ENCODE measurements around the gene RIMBP2. TPM values are rescaled to one million over a fixed set of nuclear protein-coding genes. Genes with fewer than 3 reads are reported as not detected.

The RIMBP2 gene
- polyA plus RNA-seq, 1 of the 3 experiments (the other 2 are of a cell fraction) = 0.90 TPM

DNA sequence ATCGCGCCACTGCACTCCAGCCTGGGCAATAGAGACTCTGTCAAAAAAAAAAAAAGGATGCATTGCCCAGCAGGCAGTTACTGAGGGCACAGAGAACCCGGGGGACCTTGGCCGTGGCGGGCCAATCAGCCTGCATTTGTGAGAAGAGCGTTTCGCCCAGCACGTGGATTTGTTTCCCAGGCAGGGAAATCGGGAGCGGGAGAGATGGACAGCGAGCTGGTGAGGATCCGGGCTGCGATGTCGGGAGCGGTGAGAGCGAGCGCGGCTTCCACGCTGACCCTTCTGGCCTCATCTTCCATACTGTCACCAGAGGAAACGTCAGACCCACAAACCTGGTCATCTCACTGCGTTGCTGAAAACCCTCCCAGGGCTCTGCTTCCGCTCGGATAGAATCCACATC is 123.5 kb downstream of the RIMBP2 start:
- ChIA-PET CTCF (interaction anchor here (1.0 kb wide), 1 partner anchor 123 kb away, joined by 3 read pairs; no protein-coding TSS in a partner anchor), POLR2A (no interaction called here)
- no peaks in the 10 kb centered on the region for H4K20me1 ChIP-seq (ENCODE audit: insufficient read depth)
- H3K9ac ChIP-seq = no peak overlapping the region
- no peaks in the 10 kb centered on the region for H3K9me3 ChIP-seq
- H3K4me3 ChIP-seq (ENCODE audit: low read depth in 2 of 2, low read length in 1 of 2) = no peak overlapping the region
- no peaks in the 10 kb centered on the region for H3F3A ChIP-seq (replicated peaks; ENCODE audit: insufficient read depth)
- no peaks in the 10 kb centered on the region for H3K79me2 ChIP-seq (ENCODE audit: insufficient read depth)
- WGBS (ENCODE audit: low lambda C conversion rate) = 67% methylated on average over 23 of the region's 23 CpGs
- no peak overlapping the region for H2AFZ ChIP-seq (ENCODE audit: low read depth)
- H3K4me1 ChIP-seq (ENCODE audit: control insufficient read depth in 1 of 2, insufficient read depth in 2 of 2, low read depth in 1 of 2, low read length in 1 of 2) = peaks cover 0 to 62% of the 10 kb centered on the region in 2 experiments; a peak in 2 of 4 replicates
- no peaks in the 10 kb centered on the region for H3K9me2 ChIP-seq
- TF ChIP-seq JUND (IDR thresholded peaks at IDR 0.05) = no peak
- TF ChIP-seq, protein P1, sequence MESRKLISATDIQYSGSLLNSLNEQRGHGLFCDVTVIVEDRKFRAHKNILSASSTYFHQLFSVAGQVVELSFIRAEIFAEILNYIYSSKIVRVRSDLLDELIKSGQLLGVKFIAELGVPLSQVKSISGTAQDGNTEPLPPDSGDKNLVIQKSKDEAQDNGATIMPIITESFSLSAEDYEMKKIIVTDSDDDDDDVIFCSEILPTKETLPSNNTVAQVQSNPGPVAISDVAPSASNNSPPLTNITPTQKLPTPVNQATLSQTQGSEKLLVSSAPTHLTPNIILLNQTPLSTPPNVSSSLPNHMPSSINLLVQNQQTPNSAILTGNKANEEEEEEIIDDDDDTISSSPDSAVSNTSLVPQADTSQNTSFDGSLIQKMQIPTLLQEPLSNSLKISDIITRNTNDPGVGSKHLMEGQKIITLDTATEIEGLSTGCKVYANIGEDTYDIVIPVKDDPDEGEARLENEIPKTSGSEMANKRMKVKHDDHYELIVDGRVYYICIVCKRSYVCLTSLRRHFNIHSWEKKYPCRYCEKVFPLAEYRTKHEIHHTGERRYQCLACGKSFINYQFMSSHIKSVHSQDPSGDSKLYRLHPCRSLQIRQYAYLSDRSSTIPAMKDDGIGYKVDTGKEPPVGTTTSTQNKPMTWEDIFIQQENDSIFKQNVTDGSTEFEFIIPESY (IDR thresholded peaks at IDR 0.05; ENCODE audit: borderline replicate concordance, low read depth) = no peak
- no peak for TF ChIP-seq YY1 (IDR thresholded peaks at IDR 0.05; ENCODE audit: low read depth)
- no peak for TF ChIP-seq GATA2 (CRISPR knock-in tag; IDR thresholded peaks at IDR 0.05)
- TF ChIP-seq POLR2AphosphoS5 (IDR thresholded peaks at IDR 0.05; ENCODE audit: low read depth, low read length) = no peak
- TF ChIP-seq FOXM1 (IDR thresholded peaks at IDR 0.05; ENCODE audit: low read depth) = no peak
- no peak for TF ChIP-seq SIN3A (IDR thresholded peaks at IDR 0.05; ENCODE audit: borderline replicate concordance, low read depth, low read length)
- H3K27me3 ChIP-seq (ENCODE audit: insufficient read depth) = no peaks in the 10 kb centered on the region
- no peaks in the 10 kb centered on the region for H3K36me3 ChIP-seq (replicated peaks in 1 of 2; ENCODE audit: control insufficient read depth in 1 of 2, insufficient read depth in 2 of 2, low read length in 1 of 2)
- no peak for DNase-seq
- peak overlapping the region in 1 of 2 experiments; percentile 58; a peak in 1 of 4 replicates for H3K27ac ChIP-seq (ENCODE audit: low read depth in 2 of 2, low read length in 1 of 2)
- H3K4me2 ChIP-seq = no peak overlapping the region

DNA sequence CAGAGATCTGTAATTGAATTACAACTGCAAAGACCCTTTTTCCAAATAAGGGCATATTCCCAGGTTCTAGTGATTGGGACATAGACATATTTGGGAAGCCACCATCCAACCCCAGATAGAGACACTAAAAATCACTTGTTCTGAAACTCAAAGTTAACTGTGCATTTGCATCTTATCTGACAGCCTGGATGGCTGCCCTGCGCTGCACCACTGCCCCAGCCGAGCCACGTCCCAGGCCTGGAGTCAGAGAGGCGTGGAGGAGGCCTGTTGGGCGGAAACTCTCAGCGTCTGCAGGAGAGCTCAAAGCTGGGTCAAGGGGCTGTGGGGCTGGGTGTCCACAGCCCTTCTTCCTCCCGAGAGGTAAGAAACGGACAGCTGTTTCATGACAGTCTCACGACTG is 124.4 kb downstream of the RIMBP2 start:
- no peaks in the 10 kb centered on the region for H3K27me3 ChIP-seq (ENCODE audit: insufficient read depth)
- H2AFZ ChIP-seq (ENCODE audit: low read depth) = no peak overlapping the region
- no peak overlapping the region for H3K4me2 ChIP-seq
- no peak overlapping the region for H3K9ac ChIP-seq
- ChIA-PET CTCF (interaction anchor here (1.0 kb wide), 1 partner anchor 124 kb away, joined by 3 read pairs; no protein-coding TSS in a partner anchor), POLR2A (no interaction called here)
- WGBS (ENCODE audit: low lambda C conversion rate) = 27% methylated on average over 5 of the region's 9 CpGs
- no peaks in the 10 kb centered on the region for H3K9me3 ChIP-seq
- H3F3A ChIP-seq (replicated peaks; ENCODE audit: insufficient read depth) = no peaks in the 10 kb centered on the region
- H4K20me1 ChIP-seq (ENCODE audit: insufficient read depth) = no peaks in the 10 kb centered on the region
- no peak for DNase-seq
- no peaks in the 10 kb centered on the region for H3K9me2 ChIP-seq
- peaks cover 0 to 62% of the 10 kb centered on the region in 2 experiments; a peak in 2 of 4 replicates for H3K4me1 ChIP-seq (ENCODE audit: control insufficient read depth in 1 of 2, insufficient read depth in 2 of 2, low read depth in 1 of 2, low read length in 1 of 2)
- H3K4me3 ChIP-seq (ENCODE audit: low read depth in 2 of 2, low read length in 1 of 2) = no peak overlapping the region
- no peaks in the 10 kb centered on the region for H3K36me3 ChIP-seq (replicated peaks in 1 of 2; ENCODE audit: control insufficient read depth in 1 of 2, insufficient read depth in 2 of 2, low read length in 1 of 2)
- TF ChIP-seq FOXM1 (IDR thresholded peaks at IDR 0.05; ENCODE audit: low read depth) (no peak), EZH2phosphoT487 (IDR thresholded peaks at IDR 0.05; ENCODE audit: borderline replicate concordance, low read depth) (no peak), NRF1 (IDR thresholded peaks at IDR 0.05; ENCODE audit: low read depth, low read length) (no peak), YY1 (IDR thresholded peaks at IDR 0.05; ENCODE audit: low read depth) (no peak), JUND (IDR thresholded peaks at IDR 0.05) (no peak), SIN3A (IDR thresholded peaks at IDR 0.05; ENCODE audit: borderline replicate concordance, low read depth, low read length) (no peak), NFIC (IDR thresholded peaks at IDR 0.05; ENCODE audit: borderline replicate concordance) (no peak), FOSL2 (IDR thresholded peaks at IDR 0.05; ENCODE audit: borderline replicate concordance, low read depth) (no peak), TAF1 (IDR thresholded peaks at IDR 0.05; ENCODE audit: borderline replicate concordance, low read depth, low read length) (no peak), RCOR1 (IDR thresholded peaks at IDR 0.05; ENCODE audit: low read length) (no peak)
- TF ChIP-seq, protein P2, sequence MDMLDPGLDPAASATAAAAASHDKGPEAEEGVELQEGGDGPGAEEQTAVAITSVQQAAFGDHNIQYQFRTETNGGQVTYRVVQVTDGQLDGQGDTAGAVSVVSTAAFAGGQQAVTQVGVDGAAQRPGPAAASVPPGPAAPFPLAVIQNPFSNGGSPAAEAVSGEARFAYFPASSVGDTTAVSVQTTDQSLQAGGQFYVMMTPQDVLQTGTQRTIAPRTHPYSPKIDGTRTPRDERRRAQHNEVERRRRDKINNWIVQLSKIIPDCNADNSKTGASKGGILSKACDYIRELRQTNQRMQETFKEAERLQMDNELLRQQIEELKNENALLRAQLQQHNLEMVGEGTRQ (IDR thresholded peaks at IDR 0.05; ENCODE audit: borderline replicate concordance, low read depth, low read length) = no peak
- TF ChIP-seq, protein P3, sequence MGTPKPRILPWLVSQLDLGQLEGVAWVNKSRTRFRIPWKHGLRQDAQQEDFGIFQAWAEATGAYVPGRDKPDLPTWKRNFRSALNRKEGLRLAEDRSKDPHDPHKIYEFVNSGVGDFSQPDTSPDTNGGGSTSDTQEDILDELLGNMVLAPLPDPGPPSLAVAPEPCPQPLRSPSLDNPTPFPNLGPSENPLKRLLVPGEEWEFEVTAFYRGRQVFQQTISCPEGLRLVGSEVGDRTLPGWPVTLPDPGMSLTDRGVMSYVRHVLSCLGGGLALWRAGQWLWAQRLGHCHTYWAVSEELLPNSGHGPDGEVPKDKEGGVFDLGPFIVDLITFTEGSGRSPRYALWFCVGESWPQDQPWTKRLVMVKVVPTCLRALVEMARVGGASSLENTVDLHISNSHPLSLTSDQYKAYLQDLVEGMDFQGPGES (IDR thresholded peaks at IDR 0.05; ENCODE audit: low read depth, low read length) = no peak
- TF ChIP-seq, protein P4, sequence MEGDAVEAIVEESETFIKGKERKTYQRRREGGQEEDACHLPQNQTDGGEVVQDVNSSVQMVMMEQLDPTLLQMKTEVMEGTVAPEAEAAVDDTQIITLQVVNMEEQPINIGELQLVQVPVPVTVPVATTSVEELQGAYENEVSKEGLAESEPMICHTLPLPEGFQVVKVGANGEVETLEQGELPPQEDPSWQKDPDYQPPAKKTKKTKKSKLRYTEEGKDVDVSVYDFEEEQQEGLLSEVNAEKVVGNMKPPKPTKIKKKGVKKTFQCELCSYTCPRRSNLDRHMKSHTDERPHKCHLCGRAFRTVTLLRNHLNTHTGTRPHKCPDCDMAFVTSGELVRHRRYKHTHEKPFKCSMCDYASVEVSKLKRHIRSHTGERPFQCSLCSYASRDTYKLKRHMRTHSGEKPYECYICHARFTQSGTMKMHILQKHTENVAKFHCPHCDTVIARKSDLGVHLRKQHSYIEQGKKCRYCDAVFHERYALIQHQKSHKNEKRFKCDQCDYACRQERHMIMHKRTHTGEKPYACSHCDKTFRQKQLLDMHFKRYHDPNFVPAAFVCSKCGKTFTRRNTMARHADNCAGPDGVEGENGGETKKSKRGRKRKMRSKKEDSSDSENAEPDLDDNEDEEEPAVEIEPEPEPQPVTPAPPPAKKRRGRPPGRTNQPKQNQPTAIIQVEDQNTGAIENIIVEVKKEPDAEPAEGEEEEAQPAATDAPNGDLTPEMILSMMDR (IDR thresholded peaks at IDR 0.05) = no peak
- TF ChIP-seq, protein P5, sequence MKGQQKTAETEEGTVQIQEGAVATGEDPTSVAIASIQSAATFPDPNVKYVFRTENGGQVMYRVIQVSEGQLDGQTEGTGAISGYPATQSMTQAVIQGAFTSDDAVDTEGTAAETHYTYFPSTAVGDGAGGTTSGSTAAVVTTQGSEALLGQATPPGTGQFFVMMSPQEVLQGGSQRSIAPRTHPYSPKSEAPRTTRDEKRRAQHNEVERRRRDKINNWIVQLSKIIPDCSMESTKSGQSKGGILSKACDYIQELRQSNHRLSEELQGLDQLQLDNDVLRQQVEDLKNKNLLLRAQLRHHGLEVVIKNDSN (IDR thresholded peaks at IDR 0.05; ENCODE audit: borderline replicate concordance, low read depth) = no peak
- peak overlapping the region in 1 of 2 experiments; percentile 95; a peak in 2 of 4 replicates for H3K27ac ChIP-seq (ENCODE audit: low read depth in 2 of 2, low read length in 1 of 2)
- H3K79me2 ChIP-seq (ENCODE audit: insufficient read depth) = no peaks in the 10 kb centered on the region

Measured in SK-N-SH (cell line).